Measurements from ENCODE around the gene NLGN2.
A peak's percentile ranks its signal among the peaks of the same experiment; 100 is the strongest.

Gene NLGN2

DNA sequence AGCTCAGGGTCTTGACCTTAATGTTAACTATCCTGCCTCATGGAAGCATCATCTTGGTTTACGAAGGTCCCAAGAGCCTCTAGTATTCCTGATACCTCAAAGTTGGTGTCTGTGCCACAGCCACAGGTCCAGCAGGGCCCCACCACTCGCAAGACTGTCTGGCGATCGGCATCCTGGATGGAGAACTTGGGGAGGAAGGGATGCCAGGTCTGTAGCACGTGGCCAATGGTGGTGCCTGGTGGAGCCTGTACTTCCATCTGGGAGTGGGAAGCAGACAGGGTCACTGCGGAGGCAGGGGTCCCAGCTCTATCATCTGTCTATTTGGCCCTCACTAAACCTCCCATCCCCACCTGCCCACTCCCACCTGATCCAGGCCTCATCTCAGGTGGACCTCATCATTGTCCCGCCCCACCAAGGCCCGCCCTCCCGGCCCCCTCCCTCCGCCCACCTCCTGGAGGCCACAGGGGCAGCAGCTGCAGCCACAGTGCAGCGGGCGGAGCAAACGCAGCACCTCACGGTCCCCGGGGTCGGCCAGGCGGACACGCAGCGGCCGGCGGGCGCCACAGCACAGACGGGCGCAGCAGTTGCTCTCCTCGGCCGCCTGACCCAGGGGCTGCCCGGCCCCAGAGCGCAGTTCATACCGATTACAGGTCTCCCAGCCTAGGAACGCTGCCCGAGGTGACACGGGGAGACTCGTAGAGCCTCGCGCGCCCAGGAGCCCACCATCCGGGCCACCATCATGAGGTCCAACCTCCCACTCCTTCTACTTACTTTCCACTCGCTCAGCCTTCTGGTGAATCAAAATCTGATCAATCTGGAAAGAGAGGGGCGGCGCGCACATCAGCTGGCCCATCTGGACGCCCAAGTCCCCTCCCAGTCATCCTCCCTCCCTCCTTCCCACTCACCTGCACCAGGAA, 14.7 kb upstream of the NLGN2 start:
- no peak for DNase-seq (ENCODE audit: low spot score)

DNA sequence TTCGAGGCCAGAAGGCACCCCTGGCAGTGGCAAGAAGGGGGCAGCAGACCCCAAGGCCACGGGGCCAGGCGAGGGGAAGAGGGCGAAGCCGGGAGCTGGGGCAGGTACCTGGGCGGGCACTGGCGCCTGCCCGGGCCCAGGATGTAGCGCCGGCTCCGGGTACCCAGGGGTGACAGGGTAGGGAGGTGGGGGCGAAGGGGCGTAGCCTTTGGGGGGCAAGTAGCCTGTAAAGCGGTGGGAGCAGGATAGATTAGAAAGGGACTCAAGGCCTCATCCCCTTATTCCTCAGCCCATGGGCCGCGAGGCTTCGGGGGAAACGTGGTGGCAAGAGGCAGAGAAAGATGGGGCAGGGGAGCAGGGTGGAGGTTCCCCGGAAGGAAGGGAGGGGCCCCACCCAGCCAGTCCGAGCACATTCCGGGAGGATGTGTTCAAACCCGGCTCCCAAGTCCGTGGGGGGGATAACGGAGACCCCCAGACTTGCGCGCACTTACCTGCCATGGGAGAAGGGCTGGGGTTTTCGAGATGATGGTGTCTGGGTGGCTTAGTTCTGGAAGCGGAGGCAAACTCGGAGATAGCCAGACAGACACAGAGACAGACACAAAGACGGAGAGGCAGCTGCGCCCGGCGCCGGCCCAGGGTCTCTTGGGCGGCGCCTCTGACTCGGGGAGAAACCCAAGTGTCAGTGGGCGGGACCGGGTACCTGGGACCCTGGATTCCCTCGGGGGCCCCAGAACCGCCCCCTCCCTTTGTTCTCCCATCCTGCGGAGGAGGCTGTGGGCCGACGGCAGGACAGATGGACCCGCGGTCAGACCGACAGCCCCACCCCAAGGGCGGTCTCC, 13.8 kb upstream of the NLGN2 start:
- no peak for DNase-seq (ENCODE audit: low spot score)

DNA sequence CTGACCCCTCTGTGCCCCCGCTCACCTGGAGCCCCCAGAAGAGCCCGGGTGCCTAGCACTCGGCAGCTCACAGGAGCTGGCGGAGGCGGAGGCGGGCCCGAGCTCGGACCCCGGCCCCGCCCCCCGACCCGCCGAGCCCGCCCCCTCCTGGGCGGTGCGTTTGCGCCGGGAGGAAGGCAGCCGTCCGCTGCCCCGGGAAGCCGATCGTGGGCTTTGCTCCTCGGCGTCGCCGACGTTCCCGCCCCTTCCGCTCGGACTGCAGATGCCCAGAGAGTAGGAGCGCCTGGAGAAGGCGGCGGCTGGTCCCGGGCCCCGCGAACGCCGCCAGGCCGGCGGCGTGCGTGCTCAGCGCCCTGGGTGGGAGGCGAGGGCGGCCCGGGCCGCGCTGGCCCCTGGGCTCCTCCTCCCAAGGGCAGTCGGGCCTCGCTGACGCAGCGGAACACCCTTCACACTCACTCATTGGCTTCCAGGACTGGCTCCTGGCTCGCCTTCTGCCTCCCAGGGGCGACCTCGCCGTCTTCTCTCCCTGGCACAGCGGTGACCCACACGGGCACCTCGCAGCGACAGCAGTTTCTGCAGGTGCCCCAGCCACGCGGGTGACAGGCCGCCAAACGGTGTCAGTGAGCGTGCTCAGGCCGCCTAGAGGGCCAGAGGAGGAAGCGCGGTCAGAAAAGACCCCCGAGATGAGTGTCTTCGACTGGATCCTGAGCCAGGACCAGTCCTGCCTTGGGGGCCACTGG, 13.0 kb upstream of the NLGN2 start, which contains the start of gene PLSCR3:
Gene PLSCR3 (minus strand): TSS at position 74 of the 740 bp plus-strand sequence. CDS start 415 bp downstream, outside the sequence.
- DNase-seq (ENCODE audit: low spot score), result peak; percentile 82

DNA sequence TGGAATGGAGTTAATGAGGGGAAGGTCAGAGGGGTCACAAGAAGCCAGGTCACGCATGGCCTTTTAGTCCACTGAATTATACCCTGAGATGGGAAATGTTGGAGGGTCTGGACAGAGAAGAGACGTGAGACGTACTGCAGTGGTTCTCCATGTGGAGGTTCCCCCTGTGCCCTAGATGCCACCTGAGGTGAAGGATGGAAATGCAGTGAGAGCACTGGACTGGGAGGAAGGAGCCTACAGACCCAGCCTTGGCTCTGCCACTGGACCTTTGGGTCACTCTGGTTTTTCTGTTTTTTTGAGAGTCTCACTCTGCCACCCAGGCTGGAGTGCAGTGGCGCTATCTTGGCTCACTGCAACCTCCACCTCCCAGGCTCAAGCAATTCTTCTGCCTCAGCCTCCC, 11.5 kb upstream of the NLGN2 start:
- no peak for DNase-seq (ENCODE audit: low spot score)

DNA sequence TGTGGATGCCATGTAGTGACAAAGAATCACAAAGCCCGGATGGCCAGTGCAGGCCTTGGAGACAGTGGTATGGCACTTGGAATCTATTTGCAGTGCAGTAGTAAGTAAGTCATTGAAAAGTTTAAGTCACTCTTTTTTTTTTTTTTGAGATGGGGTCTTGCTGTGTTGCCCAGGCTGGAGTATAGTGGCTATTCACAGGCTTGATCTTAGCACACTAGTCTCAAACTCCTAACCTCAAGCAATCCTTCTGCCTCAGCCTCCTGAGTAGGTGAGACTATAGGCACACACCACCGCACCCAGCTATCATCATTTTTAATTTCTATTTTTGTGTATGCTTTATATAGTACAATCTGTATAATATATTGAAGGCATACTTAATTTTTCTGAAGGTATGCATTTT, 9.0 kb upstream of the NLGN2 start:
- DNase-seq (ENCODE audit: low spot score), result no peak

DNA sequence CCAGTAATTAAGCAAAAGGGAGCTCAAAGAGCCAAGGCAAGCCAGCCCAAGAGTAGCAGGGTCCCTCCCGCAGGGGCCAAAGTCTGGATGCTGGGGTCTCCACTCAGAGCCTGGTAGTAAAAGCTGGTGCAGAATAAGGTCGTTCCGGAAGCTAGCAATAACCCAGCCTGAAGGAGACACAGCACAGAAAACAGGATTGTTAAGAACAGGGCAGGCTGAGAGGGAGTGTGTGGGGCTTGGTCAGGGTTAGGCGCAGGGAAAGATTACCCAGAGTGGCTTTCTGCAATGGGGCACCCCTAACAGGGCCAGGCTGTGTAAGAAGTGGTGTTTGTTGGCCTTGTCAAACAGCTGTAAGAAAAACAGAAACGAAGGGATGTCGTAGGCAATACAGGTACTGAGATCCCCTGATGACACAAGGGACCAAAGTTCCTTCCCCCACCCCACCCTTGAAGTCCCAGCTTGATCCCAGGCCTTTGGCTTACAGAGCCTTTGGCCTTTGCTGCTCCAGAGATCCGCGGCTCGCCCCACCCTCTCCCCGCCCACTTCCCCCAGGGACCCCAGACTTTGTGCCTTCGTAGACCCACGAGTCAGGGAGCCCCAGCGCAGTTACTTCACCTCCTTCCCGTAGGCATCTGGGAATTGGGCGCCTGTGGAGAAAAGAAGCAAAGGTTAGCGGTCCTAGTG, 4.5 kb upstream of the NLGN2 start:
- DNase-seq (ENCODE audit: low spot score), result no peak

DNA sequence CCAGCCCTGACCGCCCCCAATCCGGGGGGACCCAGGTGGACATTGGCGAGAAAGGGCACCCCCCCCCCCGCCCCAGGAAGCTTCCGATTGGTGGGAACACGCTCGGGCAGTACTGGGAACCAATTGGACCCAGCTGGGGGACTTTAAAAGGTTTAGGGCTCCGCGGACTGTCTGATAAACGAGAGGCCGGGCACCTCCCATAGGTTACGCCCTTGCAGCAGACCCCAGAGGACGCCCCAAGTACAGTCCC, 4.0 kb upstream of the NLGN2 start:
- no peak for DNase-seq (ENCODE audit: low spot score)

DNA sequence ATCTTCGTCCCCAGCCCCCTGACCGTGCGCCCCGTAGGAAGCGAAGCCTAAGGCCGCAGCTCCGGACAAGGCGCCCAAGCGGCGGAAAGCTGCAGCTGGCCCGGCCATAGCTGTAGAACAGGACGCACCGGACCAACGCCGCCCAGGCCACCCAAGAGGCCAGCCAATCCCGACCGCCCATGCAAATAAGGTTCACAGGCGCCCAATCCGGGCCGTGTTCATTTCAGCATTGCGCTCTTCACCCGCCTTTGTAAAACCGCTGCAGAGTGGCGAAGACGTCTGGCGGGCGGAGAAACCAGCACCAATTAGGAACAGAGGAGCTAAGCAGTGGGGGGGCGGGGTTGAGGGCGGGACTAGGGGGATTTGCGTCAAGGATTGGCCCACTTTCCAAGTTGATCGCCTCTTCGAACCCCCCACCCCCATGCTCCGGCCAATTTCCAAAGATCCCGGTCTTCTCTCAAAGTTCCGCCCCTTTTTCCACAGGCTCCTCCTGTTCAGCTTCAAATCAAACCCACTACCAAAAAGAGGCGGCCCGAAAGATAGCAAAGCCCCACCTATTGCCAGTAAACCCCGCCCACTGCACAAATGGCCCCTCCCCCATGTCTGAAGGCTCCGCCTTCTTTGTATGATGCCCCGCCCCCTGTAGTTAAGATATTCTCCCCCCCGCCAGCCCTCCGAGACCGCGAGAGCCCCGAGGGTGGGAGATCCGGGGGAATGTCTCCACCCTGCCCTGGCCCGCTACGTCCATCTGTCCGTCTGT, 3.5 kb upstream of the NLGN2 start, which contains the start of gene TMEM256:
Gene TMEM256 (minus strand): TSS at position 121 of the 760 bp plus-strand sequence. CDS start 13 bp downstream, at position 108.
- DNase-seq (ENCODE audit: low spot score), result peak; percentile 100

DNA sequence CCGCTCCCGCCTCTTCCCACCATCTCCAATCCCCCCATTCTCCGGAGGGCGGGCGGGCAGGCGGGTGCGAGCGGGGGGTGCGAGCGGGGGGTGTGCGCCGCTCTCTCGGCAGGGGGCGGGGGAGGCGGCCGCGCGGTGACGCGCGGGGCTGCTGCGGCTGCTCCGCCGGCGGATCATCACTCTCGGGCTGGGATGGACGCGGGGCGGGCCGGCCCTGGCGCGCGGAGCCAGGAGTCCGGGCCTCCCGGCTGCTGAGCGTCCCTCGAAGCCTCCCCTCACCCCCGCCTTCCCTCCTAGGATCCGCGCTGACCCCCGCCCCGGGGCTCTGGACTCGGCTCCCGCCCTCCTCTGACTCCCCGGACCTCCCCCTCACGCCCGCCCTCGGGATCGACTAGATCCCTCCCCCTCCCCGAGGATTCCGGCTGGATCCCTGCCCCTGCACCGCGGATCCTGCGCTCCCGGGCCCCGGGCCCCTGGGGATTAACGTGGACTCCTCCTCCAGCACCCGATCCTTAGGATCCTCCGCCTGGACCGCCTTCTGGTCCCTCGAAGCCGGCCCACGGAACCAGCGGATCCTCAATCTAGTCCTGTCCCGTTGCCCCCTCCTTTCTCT, 2.8 kb upstream of the NLGN2 start:
- no peak for DNase-seq (ENCODE audit: low spot score)

DNA sequence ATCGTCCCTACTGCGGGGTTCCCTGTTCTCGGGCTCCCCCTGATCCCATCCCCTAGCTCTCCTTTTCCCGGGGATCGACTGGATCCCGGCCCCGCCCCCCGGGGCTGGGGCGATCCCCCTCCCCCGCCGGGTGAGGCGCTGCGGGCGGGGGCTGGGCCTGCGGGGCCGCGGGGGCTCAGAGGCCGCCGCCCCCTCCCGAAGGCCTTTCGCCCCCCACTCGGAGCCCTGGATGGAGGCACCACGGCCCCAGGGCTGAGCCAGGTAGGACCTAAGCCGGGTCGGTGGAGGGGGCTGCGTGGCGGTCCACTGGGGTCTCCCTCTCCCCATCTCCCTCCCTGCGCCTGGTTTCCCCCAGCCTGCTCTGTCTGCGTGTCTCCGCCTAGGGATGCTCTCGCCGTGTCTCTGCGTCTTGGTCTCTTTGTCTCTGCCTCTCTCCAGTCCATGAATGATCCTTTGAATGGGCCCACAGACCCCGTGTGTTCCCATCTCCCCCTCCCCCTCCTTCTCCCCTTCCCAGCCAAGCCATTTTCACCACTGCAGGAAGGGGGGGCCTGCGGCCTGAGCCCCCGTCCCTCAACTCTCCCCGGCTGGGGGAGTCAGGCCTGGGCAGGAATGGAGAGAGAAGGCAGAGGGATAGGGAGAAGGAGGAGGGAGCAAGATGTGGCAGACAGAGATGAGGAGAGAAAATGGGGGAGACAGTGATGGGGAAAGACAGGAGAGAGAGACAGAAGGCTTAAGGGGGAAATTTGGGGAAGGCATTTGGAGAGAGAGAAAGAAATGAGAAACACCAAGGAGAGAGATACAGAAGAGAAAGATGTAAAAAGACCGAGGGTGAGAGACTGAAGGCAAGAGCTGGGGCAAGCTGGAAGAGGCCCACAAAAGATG, 2.1 kb upstream of the NLGN2 start:
- DNase-seq (ENCODE audit: low spot score), result peak; percentile 33

DNA sequence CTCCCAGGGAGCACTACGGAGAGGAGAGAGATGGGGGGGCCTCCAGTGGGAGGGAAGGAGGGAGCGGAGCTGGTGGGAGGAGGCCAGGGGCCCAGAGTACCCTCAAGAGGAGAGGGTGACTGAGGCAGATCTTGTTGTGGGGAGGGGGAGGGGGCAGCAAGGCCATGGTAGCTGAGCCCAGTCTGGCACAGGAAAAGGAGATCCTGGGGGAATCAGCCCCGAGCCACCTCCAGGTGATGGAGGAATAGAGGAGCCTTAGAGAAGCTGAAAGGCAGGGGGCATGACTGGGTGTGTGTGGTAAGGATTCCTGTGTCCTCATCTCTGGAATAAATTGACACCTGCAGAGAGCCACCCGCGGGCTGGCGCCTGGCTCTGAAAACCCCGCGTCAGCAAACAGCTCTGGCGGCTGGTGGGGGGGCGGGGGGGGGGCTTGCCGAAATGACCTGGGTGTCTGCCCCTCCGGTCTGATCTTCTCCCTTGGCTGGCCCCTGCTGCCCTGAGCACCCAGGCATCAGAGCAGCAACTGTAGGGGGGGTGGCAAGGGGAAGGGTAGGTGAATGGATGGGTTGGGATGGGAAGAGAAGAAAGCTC, 1.3 kb upstream of the NLGN2 start:
- DNase-seq (ENCODE audit: low spot score), result no peak

DNA sequence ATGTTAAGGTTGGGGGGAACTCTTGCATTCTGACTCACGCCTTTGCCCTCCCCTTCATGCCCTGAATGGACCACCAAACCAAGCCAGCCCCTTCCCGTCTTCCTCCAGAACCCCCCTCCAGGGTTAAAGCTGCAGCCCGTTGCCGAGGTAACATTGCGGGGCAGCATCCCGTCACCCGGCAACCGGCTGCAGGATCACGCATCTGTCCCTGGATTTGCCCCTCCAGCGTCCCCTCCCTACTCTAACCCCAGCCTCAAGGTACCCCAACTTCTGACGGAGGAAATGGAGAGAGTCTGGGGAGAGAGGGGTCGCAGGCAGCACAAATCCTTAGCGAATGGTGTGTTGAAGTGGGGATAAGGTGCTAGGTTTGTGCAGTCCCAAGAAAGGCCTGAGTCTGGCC, 563 bp upstream of the NLGN2 start:
- no peak for DNase-seq (ENCODE audit: low spot score)

DNA sequence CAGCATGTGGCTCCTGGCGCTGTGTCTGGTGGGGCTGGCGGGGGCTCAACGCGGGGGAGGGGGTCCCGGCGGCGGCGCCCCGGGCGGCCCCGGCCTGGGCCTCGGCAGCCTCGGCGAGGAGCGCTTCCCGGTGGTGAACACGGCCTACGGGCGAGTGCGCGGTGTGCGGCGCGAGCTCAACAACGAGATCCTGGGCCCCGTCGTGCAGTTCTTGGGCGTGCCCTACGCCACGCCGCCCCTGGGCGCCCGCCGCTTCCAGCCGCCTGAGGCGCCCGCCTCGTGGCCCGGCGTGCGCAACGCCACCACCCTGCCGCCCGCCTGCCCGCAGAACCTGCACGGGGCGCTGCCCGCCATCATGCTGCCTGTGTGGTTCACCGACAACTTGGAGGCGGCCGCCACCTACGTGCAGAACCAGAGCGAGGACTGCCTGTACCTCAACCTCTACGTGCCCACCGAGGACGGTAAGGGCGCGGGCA, 645 bp downstream of the NLGN2 start:
- DNase-seq (ENCODE audit: low spot score), result no peak

DNA sequence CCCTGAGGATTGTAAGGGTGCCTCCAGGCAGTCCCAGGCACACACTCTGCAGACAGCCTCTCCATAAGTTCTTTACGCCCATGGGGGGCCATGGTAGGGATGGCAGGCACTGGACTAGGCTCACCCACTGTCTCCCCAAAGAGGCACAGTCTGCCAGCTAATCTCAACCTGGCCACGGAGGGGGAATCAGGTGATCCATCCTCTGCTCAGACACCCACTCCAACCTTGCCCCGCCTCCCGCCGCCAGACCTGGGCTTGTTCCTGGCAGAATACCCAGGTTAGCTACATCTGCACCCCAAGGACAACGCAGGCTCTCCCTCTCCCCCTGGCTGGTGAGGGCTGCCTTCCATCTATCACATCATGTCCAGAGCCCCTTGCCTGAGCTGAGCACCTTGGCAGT, 1.2 kb downstream of the NLGN2 start:
- no peak for DNase-seq (ENCODE audit: low spot score)

DNA sequence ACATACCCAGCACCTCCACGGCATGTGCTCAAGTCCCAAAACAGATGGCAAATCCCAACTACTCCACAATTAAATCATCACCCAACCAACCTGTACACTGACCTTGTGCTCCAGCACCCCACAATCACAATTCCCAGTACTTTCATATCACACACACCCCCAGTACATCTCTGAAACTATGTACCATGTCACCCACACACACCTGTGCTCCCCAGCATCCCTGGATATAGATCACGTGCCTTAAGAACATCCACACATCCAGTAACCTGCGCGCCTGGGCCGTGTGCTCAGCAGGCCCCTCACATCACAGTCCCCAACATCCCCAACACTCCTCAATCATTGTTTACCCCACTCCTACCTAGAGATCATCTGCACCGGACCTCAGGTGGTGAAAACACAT, 2.1 kb downstream of the NLGN2 start:
- no peak for DNase-seq (ENCODE audit: low spot score)

DNA sequence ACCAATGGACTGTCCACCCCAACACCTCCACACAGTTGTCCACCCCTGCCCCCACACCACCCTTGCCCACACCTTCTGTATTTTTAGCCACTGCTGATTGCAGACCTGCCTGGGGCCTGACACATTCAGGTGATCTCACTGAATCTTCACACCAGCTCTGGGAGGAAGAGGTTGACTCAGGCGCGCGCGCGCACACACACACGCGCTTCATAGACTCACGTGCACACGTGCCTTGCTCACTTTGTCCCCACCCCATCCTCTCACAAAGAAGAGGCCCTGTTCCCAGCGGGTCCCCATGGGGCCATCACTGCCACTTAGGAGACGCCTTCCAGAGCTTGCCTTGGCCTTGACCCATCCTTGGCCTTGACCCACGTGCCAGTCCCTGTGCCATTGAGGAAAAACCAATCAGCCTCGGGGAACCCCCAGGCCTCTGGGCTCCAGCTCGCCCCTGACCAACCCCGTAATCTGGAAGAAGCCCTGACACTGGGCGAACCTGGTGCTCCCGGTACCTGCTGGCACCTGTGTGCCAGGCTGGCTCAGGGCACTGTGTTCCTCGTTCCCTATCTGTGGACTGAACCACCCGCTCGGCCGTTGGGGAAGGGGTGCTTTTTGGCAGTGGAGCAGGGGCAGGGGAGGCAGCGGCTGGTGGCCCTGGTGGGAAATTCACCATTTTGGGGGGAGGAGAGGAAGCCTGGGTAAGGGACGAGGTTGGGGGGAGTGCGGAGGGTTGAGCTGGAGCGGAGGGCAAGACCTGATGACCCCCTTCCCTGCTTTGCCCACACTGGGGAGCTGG, 3.2 kb downstream of the NLGN2 start:
- DNase-seq (ENCODE audit: low spot score), result no peak

DNA sequence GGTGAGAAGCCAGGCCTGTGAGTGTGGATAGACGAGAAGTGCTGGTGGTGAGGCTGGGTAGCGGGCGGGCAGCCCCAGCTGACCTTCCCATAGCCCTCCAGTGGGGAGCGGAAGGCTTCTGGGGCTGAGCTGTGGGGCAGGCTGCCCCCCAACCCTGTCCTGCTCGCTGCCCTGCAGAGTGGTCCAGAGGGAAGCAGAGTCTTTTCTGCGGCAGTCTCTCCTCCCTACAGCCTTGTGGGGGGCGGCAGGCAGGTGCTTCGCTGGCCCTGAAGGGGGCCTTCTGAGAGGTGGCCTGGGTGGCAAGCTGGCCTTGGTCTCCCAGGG, 3.7 kb downstream of the NLGN2 start:
- no peak for DNase-seq (ENCODE audit: low spot score)

DNA sequence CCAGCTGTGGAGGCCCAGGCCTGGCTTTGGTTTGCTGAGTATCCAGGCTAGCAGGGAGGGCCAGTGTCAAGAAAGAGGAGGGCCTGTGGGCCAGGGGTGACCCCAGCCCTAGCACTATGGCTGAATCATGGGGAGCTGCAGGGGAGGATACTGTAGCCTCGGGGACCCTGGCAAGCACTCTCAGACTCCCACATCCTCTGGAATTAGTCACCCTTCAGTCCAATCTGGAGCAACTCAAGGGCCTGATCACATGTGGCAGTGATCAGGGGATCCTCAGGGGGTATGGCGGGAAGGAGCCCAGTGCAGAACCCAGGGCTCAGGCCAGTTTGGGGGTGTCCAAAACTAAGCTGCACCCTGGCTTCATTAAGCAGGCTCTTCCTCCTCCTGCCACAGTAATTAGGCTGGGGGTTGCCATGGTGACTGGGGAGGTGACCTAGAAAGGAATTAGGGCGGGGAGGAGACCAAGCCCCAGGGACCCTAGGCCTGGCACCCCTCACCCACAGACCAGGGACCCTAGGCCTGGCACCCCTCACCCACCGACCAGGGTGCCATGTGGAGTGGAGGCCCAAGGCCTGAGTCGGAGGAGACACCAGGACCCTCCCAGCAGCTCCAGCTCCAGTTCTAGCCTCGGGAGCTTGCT, 5.8 kb downstream of the NLGN2 start:
- no peak for DNase-seq (ENCODE audit: low spot score)

All from cerebellar cortex (tissue), 1 donor.